HG03432 (cell line): Measurements from ENCODE around the gene HS3ST6.
"Not testable (repeated sequence)": the region's sequence is repeated elsewhere in the genome, so short reads cannot be mapped to it uniquely, and the experiment has no call there.

Source experiments
- ATAC-seq: cut with Tn5 transposase; IDR thresholded peaks from one replicate; pipeline ENCODE4 v1.9.1; 2021; ENCODE audit warnings: mild to moderate bottlenecking, moderate library complexity; ENCODE audit not compliant: unreplicated experiment

Gene HS3ST6

DNA sequence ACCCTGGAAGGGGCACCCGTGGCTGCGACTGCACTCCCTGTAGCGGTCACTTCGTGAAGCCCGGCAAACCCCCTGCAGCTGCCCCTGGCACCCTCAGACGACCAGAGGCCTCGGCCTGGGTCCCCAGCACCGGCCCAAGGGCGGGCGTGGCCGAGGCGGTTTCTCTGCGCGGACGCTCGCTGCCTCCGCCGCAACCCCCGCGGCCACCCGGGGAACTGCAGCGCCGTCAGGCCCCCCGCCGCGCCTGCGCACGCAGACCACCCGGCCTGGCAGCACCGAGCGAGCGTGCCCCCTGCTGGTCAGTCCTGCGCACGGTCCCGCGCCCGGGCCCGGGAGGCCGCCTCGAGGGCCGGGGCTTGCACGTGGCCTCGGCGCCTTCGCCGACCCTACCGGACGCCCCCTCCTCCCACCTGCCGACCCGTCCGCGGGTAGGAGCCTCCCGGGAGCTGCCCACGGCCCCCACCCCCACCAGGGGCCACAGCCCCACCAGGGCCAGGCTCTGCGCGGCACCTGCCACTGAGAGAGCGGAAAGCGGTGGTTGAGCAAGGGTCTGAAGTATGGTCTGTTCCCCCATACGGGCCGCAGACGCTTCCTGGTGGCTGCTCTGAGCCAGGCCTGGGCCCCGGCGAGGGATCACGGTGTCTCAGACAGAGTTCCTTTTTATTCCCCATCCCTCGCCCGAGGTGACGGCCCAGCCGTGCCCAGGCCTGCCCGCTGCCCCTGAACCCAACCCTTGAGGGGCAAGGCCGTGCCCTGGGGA, 11.5 kb upstream of the HS3ST6 start:
- peak; percentile 90 for ATAC-seq

DNA sequence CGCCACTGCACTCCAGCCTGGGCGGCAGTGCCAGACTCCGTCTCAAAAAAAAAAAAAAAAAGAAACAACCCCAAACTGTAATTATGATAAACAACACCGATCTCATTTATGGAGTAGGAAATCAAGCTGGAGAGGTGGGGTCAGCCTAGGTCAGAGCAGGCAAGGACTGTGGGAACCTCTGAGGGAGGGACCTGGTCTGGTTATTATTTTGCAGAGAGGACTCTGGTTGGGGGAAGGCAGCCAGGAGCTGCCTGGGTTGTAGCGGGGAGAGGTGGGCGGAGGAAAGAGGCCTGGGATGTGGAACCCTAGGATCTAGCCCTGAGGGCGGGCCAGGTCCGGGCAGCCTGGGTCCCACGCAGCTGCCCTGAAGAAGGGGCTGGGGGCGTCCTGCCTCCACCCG, 10.9 kb upstream of the HS3ST6 start:
- peak; percentile 40 for ATAC-seq

- no peak for ATAC-seq
Observed at GRCh38 chr16:1926271-1926670, 8.1 kb upstream of the HS3ST6 start.

DNA sequence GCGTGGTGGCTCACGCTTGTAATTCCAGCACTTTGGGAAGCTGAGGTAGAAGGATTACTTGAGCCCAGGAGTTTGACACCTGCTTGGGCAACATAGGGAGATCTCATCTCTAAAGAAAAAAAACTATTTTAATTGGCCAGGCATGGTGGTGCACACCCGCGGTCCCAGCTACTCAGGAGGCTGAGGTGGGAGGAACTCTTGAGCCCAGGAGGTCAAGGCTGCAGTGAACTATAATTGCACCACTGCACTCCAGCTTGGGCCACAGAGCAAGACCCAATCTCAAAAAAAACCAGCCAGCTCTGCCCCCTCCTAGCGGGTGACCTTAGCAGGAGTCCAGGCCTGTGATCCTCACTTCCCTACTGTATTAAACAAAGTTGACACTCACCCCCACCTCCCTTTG, 5.9 kb upstream of the HS3ST6 start:
- no peak for ATAC-seq

GRCh38 chr16:1923299-1924034, 5.3 kb upstream of the HS3ST6 start:
- ATAC-seq, result no peak

- ATAC-seq, result no peak
Observed at GRCh38 chr16:1922357-1922756, 4.1 kb upstream of the HS3ST6 start.

- ATAC-seq, result no peak
Observed at GRCh38 chr16:1920727-1921171, 2.5 kb upstream of the HS3ST6 start.

DNA sequence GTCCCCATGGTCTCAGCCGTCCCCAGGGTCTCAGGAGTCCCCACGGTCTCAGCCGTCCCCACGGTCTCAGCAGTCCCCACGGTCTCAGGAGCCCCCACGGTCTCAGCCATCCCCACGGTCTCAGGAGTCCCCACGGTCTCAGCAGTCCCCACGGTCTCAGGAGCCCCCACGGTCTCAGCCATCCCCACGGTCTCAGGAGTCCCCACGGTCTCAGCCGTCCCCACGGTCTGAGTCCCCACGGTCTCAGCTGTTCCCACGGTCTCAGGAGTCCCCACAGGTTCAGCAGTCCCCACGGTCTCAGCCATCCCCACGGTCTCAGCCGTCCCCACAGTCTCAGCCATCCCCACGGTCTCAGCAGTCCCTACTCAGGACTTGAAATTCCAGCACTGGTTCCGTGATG, 1.9 kb upstream of the HS3ST6 start:
- not testable (repeated sequence) for ATAC-seq

DNA sequence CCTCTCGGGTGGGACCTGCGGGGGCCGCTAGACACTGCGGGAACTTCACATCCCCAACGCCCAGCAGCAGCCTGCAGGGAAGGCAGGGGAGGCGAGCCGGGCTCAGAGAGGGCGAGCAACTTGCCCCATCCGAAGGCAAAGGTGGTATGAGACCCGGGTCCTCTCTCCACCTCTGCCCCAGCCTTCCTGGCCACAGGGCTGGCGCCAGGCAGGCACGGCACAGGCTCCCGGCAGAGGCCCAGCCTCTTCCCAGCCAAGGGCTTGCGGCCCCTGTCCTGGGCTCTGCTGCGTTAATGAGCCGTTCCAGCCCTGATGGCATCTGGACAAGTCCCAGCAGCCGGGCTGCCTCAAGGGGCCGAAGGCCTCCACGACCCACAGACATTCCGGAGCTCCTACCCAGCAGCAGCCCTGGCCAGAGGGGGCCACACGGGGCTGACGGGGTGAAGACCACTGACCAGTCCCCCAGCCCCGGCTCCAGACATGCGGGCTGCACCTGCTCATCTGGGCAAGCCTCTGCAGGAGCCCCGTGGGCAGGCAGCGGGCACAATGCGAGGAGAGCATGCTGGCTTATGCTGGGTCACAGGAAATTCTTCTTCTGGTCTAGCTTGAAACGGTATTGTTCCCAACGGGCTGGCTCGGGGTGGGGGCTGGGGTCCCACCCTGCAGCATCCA, 1.2 kb upstream of the HS3ST6 start:
- no peak for ATAC-seq

DNA sequence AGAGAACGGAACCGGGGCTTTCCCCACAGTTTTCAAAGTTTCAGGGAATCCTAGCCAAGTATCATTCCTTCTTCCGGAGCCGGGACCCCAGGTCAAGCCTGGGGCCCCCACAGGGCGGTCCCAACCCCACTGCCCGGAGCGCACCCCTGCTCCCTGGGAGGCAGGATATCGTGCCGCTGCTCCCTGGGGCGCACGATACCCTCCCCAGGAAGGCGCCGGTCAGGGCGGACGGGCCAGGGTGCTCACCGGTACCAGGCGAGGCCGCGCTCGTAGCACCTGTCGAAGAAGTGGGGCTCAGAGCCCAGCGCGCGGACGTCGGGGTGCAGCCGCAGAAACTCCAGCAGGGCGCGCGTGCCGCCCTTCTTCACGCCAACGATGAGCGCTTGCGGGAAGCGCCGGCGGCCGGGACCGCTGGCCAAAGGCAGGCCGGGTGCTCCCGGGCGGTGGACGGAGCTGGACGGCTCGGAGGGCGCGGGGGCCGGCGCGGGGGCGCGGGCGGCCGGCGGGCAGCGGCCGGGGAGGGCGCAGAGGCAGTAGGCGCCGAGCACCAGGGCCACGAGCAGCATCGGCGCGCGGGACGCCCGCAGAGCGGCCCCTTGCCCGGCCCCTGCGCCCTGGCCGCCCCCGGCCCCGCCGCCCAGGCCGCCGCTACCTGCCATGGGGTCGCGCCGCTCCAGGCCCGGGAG, 407 bp downstream of the HS3ST6 start:
- no peak for ATAC-seq

DNA sequence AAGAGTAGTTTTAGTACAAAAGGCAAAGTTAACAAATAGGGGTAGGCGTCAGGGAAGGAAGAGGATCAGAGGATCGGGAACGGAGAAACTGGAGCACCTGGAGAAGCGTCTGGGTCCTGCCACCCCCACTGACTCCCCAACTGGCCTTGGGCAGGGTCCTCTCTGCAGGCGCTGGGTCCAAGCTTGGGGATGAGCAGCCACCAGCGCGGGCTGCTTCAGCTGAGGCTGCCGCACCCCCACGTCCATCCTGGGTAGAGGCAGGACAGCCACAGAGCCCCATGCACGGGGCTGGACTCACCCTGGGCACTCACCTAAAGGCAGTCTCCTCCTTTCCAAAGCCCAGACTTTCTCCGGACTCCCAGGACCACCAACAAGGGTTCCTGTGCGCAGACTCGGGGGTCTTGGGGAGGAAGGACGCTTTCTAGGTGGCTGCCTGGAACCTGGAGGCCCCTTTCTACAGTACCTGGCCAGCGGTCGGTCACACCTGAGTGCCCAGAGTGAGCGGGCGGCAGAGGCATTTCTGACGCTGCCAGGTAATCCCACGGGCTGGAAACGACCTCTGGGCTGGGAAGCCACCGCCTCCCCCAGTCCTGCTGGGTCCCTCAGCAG, 1.1 kb downstream of the HS3ST6 start:
- no peak for ATAC-seq

GRCh38 chr16:1916640-1916990, 1.6 kb downstream of the HS3ST6 start:
- no peak for ATAC-seq

DNA sequence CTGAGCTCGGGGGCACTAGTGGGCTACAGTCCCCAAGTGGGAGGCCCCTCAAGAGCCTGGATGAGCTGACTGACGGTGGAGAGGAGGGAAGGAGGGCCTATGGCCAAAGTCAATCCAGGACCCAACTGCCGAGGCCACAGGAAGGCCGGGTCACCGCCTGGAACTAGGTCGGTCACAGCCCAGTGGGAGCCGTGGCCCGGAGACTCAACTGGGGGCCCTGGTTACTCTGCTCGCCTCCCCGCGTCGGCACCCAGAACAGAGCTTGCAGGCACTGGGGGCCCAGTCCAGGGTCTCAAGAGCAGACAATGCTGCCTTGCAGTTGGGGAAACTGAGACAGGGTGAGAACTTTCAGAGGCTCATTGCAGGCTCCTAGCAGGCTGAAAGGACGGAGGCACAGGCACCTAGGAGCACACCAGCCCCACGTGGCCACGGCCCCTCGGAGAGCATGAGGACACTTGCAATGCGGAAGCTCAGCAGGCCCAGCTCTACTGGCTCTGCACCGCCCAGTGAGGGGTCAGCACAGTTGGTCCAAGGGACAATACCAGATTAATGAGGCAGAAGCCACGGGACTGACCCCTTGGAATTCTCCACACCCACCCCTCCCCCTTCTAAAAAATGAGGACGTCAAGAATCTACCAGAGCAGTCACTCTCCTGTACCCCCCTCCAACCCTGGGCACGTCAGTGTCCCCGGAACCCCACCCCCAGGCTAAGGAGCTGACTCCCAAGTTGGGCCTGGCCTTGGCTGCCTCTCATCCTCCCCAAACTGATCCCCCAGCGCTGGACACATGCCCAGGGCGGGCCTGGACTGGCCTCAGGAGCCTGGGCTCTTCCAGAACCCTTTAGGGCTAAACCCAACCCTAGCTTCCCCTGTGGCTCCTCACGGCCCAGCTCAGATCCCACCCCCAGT, 2.2 kb downstream of the HS3ST6 start:
- ATAC-seq, result no peak

- ATAC-seq, result no peak
Observed at GRCh38 chr16:1914988-1915387, 3.2 kb downstream of the HS3ST6 start.

GRCh38 chr16:1914084-1914608, 4.1 kb downstream of the HS3ST6 start:
- ATAC-seq, result no peak

DNA sequence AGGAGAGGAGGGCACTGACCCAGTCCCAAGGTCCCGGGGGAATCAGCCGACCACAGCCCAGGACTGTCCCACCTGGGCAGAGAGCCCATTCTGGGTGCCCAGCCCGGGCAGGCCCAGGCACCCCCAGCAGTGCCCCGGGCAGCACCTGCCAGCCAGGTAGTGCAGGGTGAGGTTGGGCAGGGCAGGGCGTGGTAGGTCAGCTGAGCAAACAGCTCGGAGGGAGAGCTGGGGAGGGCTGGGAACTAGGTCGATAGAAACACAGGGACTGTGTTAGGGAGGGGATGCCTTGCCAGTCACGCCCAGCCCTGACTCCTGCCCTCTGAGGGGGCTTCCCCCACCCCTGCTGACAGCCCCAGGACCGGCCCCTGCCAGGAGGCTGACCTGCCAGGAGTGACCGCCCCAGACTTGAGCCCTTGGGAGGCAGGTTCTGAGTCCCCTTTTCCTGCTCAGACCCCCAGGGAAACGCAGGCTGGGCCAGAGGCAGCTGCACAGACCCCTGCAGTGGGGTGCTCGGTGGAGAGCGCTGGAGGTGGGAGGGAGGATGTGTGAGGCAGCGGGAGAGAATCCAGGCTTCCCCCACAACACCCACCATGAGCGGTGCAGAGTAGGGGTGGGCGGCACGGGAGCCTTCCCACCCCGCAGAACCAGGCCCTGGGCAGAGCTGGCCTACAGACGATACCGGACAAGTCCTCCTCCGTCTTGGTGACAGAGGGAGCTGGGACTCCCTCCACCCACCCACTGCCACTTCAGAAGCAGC, 4.7 kb downstream of the HS3ST6 start:
- no peak for ATAC-seq

DNA sequence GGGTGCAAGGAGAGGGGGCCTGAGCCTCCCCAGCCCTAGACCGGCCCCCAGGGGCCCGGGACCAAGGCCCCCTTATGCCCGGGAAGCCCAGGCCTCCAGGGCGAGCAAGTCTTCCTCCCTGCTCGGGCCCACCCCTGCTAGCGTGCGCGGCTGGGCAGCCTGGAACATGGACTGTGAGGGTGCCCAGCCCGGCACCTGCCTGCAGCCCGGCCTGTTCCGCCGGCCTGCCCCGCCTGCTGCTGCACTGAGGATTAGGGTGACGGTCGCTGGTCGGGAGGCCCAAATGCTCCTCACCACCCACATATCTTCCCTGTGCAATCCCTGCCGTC, 6.0 kb downstream of the HS3ST6 start:
- ATAC-seq, result no peak

- ATAC-seq, result no peak
Observed at GRCh38 chr16:1911467-1912214, 6.6 kb downstream of the HS3ST6 start.
